HG03175 (cell line): Measurements from ENCODE around the gene SEMA6D.
"Not testable (repeated sequence)": the region's sequence is repeated elsewhere in the genome, so short reads cannot be mapped to it uniquely, and the experiment has no call there.

Experiments used
- ATAC-seq: cut with Tn5 transposase; IDR thresholded peaks from one replicate; pipeline ENCODE4 v1.9.1; 2021; ENCODE audit warnings: mild to moderate bottlenecking, moderate library complexity; ENCODE audit not compliant: unreplicated experiment

The SEMA6D gene

DNA sequence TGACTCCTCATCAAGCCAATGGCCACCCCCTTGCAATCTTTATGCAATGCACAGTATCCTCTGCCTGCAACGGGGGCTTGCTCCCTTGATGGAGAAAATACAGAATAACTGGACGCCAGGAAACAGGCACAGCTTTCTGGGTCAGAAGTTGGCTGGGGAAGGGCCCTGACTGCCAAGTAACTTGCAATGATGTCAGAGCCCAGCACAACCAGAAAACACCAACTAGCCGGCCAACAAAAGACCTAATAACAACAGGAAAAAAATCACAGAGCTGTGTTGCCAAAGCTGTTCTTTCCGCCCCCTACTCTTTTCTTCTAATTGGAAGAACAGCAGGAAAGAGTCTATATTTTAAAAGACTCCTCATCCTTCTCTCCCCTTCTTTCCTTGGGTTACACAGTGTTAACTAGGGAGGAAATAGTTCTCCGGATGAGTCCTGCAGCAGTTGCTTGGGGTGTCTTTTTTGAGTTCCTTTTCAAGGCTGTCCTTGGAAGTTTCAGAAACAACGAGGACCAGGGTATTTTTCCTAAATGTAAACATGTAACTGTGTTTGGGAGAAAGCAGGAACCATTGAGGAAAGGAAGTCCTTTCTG, 1.4 kb upstream of the SEMA6D start:
- no peak for ATAC-seq

GRCh38 chr15:47716516-47716915, 789 bp upstream of the SEMA6D start:
- ATAC-seq = no peak

- ATAC-seq = no peak
Observed at GRCh38 chr15:47718497-47719437, 1.5 kb downstream of the SEMA6D start.

- no peak for ATAC-seq
Observed at GRCh38 chr15:47719730-47720129, 2.4 kb downstream of the SEMA6D start.

- ATAC-seq = no peak
Observed at GRCh38 chr15:47720555-47720954, 3.2 kb downstream of the SEMA6D start.

DNA sequence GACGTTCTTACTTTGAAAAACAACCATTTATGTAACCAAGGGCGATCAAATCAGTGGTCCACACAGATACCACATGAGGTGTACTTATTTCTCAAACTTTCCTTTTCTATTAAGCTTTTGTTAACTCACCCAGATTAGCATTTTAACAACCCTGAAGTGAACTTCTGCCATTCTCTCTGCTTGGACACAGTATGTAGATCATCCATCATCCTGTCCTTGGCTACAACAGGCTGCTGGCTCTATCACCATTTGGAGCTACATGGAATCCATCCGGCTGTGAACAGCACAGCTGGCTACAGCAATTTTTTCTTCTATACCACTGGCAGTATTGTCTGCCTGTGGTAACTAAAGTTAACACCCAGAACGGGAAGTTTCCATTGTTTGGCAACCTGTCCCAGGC, 4.4 kb downstream of the SEMA6D start:
- no peak for ATAC-seq

GRCh38 chr15:47724346-47724745, 7.0 kb downstream of the SEMA6D start:
- no peak for ATAC-seq

GRCh38 chr15:47725051-47725450, 7.7 kb downstream of the SEMA6D start:
- ATAC-seq = no peak

- ATAC-seq = no peak
Observed at GRCh38 chr15:47725906-47726305, 8.6 kb downstream of the SEMA6D start.

GRCh38 chr15:47726399-47726823, 9.1 kb downstream of the SEMA6D start:
- no peak for ATAC-seq

DNA sequence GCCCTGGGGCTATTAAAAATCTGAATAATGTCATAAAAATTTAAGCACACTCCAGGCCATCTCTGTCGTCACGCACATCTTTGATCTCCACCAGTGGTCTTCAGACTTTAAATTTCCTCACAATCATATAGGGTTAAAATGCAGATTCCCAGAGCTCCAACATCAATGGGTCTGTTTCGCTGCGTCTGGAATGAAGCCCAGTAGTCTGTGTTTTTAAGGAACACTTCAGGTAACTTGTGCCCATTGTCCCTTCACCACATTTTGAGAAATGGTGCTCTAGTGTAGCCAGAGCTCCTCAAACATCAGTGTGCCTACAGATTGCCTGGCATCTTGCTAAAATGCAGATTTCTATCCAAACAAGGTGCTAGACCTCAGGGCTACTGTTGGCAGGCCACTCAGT, 9.8 kb downstream of the SEMA6D start:
- no peak for ATAC-seq

- ATAC-seq = no peak
Observed at GRCh38 chr15:47727676-47728075, 10.4 kb downstream of the SEMA6D start.

- no peak for ATAC-seq
Observed at GRCh38 chr15:47728426-47728825, 11.1 kb downstream of the SEMA6D start.

DNA sequence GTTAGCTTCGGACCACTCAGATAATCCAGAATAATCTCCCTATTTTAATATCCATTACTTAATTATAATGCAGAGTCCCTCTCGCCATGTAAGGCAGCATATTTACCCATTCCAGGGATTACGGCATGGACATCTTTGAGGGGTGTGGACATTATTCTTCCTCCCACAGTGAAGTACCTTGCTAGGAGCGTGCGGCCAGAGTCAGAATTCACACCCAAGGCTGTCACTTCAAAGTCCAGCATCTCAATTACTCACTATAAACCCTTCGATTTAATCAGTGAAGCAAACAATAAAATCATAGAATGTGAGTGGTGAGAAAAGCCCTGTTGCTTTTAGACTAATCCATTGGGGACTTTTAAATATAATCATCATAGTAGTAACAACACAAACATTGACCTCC, 11.6 kb downstream of the SEMA6D start:
- ATAC-seq = no peak

DNA sequence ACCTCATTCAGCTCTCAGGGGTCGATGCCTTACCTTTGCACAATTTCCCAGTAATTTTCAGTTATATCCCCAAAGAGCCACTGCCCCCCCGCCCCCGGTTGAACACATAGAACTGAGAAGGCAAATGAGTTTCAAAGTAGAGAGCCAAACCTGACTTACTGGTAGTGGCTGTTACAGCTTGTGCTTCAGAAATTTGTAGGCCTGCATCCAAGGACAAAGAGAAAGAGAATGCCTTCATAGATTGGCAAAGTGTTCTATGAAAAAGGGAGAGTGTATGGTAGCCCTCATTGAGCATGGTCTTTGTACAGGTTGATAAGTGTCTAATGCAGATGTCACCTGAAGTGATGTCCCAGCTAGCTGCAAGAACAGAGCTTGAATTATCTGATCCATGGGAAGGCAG, 13.9 kb downstream of the SEMA6D start:
- ATAC-seq = no peak

DNA sequence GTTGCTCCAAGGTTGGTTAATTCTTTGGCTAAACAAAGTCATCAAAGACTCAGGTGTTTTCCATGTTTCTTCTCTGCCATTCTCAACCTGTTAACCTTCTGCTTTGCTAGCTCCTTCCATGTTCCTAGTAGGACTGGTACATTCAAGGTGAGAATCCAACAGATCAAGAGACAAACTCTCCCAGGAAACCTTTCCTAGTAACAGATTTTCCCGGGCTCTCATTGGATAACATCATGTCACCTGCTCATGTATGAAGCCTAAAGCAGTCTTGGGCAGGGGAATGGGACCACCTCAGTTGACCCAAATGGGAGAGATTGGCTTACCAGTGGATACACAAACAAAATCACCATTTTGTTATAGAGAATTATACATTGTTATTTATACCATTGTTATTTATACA, 14.9 kb downstream of the SEMA6D start:
- ATAC-seq = no peak

GRCh38 chr15:47733085-47733484, 15.8 kb downstream of the SEMA6D start:
- no peak for ATAC-seq

- no peak for ATAC-seq
Observed at GRCh38 chr15:47736143-47736786, 19.0 kb downstream of the SEMA6D start.

GRCh38 chr15:47737477-47737876, 20.2 kb downstream of the SEMA6D start:
- no peak for ATAC-seq

GRCh38 chr15:47738144-47738825, 21.0 kb downstream of the SEMA6D start:
- ATAC-seq = not testable (repeated sequence)

DNA sequence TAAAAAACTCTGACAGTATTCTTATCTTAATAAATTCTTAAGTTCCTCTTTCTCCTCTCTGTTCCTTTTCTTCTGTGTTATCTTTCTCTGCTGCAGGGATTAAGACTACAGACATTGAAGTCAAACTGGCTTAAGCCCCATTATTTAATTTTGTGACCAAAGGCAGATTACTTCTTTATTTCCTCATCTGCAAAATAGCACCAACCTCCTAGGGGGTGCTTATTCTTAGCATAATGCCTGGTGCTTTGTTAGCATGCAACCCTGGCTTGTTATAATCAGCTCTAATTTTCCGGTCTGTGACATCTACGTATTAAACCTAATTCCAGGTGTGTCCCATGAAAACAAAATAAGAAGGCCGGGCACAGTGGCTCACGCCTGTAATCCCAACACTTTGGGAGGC, 23.8 kb downstream of the SEMA6D start:
- no peak for ATAC-seq
